ENCODE measurements around the gene SIT1. TPM values are rescaled to one million over a fixed set of nuclear protein-coding genes. Genes with fewer than 3 reads are reported as not detected.

The SIT1 gene
- total RNA-seq, 3 donors from 2014 or later: 1.2 to 3.3 (median 1.9) TPM

GRCh38 chr9:35656348-35656747 is 5.6 kb upstream of the SIT1 start:
- no peak for ATAC-seq
- Histone ChIP-seq H3K36me3 (ENCODE audit: low read depth) (peaks cover 5% of the 10 kb centered on the region), H3K4me3 (no peak overlapping the region), H3K4me1 (ENCODE audit: low read depth) (peaks cover 57% of the 10 kb centered on the region), H3K9me3 (no peaks in the 10 kb centered on the region)
- DNase-seq: no peak
- TF ChIP-seq CTCF (IDR thresholded peaks at IDR 0.05): no peak
- intact Hi-C loops (cut with DNase I, micrococcal nuclease): loop anchor here in 1 of 2 donors (5.0 kb wide), 1 partner anchor 76 kb away; the partner anchor contains the start of genes CREB3 and TLN1

GRCh38 chr9:35653611-35654010 is 2.9 kb upstream of the SIT1 start:
- Histone ChIP-seq H3K4me1 (ENCODE audit: low read depth) (peaks cover 35% of the 10 kb centered on the region), H3K4me3 (no peak overlapping the region), H3K36me3 (ENCODE audit: low read depth) (peaks cover 5% of the 10 kb centered on the region), H3K9me3 (no peaks in the 10 kb centered on the region)
- intact Hi-C loops (cut with DNase I, micrococcal nuclease): no loop called here
- ATAC-seq: no peak
- no peak for TF ChIP-seq CTCF (IDR thresholded peaks at IDR 0.05)
- DNase-seq: no peak

GRCh38 chr9:35652829-35653209 is 2.1 kb upstream of the SIT1 start:
- ATAC-seq (no peak), DNase-seq (no peak)
- peaks cover 3% of the 10 kb centered on the region for H3K36me3 ChIP-seq (ENCODE audit: low read depth)
- H3K4me3 ChIP-seq: no peak overlapping the region
- H3K4me1 ChIP-seq (ENCODE audit: low read depth): peaks cover 32% of the 10 kb centered on the region
- intact Hi-C loops (cut with DNase I, micrococcal nuclease): no loop called here
- no peaks in the 10 kb centered on the region for H3K9me3 ChIP-seq
- no peak for TF ChIP-seq CTCF (IDR thresholded peaks at IDR 0.05)

GRCh38 chr9:35651956-35652828 is 1.5 kb upstream of the SIT1 start:
- Histone ChIP-seq H3K4me1 (ENCODE audit: low read depth) (peaks cover 26% of the 10 kb centered on the region), H3K9me3 (no peaks in the 10 kb centered on the region), H3K4me3 (no peak overlapping the region), H3K36me3 (ENCODE audit: low read depth) (no peaks in the 10 kb centered on the region)
- DNase-seq: peak in 1 of 3 donors; percentile 52
- TF ChIP-seq CTCF (IDR thresholded peaks at IDR 0.05): no peak
- ATAC-seq: peak; percentile 80
- intact Hi-C loops (cut with DNase I, micrococcal nuclease): no loop called here

GRCh38 chr9:35649431-35650340 is 1.0 kb downstream of the SIT1 start:
- Histone ChIP-seq H3K9me3 (no peaks in the 10 kb centered on the region), H3K4me3 (no peak overlapping the region), H3K4me1 (ENCODE audit: low read depth) (peaks cover 21% of the 10 kb centered on the region), H3K36me3 (ENCODE audit: low read depth) (no peaks in the 10 kb centered on the region)
- ATAC-seq (no peak), DNase-seq (peak; percentile 63 to 76 (median 64))
- intact Hi-C loops (cut with DNase I, micrococcal nuclease): loop anchor here in 1 of 2 donors (10.0 kb wide), 1 partner anchor 55 kb away; no protein-coding TSS in a partner anchor
- no peak for TF ChIP-seq CTCF (IDR thresholded peaks at IDR 0.05)
